Ishikawa (cell line): ENCODE data around the gene POT1.
A peak's percentile ranks its signal among the peaks of the same experiment; 100 is the strongest.

Experiments used
- CEBPB ChIP-seq: IDR thresholded peaks from 2 replicates; pipeline ENCODE4 v1.6.1; 2012
- CREB1 ChIP-seq: IDR thresholded peaks from 2 replicates; pipeline ENCODE4 v1.6.1; 2012; ENCODE audit warnings: low read depth
- EGR1 ChIP-seq: IDR thresholded peaks from 2 replicates; pipeline ENCODE4 v1.6.1; 2012
- EP300 ChIP-seq: IDR thresholded peaks from 2 replicates; pipeline ENCODE4 v1.6.1; 2012; ENCODE audit warnings: borderline replicate concordance
- FOXM1 ChIP-seq: IDR thresholded peaks from 2 replicates; pipeline ENCODE4 v1.6.1; 2012; ENCODE audit warnings: low read depth, borderline replicate concordance
- MAX ChIP-seq: IDR thresholded peaks from 2 replicates; pipeline ENCODE4 v1.6.1; 2012
- NFIC ChIP-seq: IDR thresholded peaks from 2 replicates; pipeline ENCODE4 v1.6.1; 2012
- RAD21 ChIP-seq: IDR thresholded peaks from 2 replicates; pipeline ENCODE4 v1.6.1; 2012; ENCODE audit warnings: low read depth
- REST ChIP-seq: IDR thresholded peaks from 2 replicates; pipeline ENCODE4 v1.6.1; 2012; ENCODE audit warnings: low read depth, mild to moderate bottlenecking
- TAF1 ChIP-seq: IDR thresholded peaks from 2 replicates; pipeline ENCODE4 v1.6.1; 2012; ENCODE audit warnings: low read depth, mild to moderate bottlenecking
- TCF12 ChIP-seq: IDR thresholded peaks from 2 replicates; pipeline ENCODE4 v1.6.1; 2012; ENCODE audit warnings: low read depth
- TEAD4 ChIP-seq: IDR thresholded peaks from 2 replicates; pipeline ENCODE4 v1.6.1; 2012
- USF1 ChIP-seq: IDR thresholded peaks from 2 replicates; pipeline ENCODE4 v1.6.1; 2012
- YY1 ChIP-seq: IDR thresholded peaks from 2 replicates; pipeline ENCODE4 v1.6.1; 2012; ENCODE audit warnings: low read depth
- ZBTB7A ChIP-seq: IDR thresholded peaks from 2 replicates; pipeline ENCODE4 v1.6.1; 2012; ENCODE audit warnings: low read depth

The POT1 gene

GRCh38 chr7:124791426-124791825 is 138.2 kb downstream of the POT1 start:
- TF ChIP-seq EGR1: no peak

- TF ChIP-seq MAX (no peak), CEBPB (no peak), ZBTB7A (no peak), REST (no peak), TEAD4 (no peak), TCF12 (no peak), CREB1 (no peak), USF1 (no peak), EGR1 (no peak), YY1 (no peak), EP300 (no peak), FOXM1 (no peak), RAD21 (no peak), TAF1 (no peak)
Observed at GRCh38 chr7:124790645-124791044, 139.0 kb downstream of the POT1 start.

- TF ChIP-seq USF1 (no peak), CREB1 (no peak), TCF12 (no peak), ZBTB7A (no peak), FOXM1 (no peak), MAX (no peak), TEAD4 (no peak), TAF1 (no peak), EGR1 (no peak), EP300 (no peak), NFIC (no peak)
Observed at GRCh38 chr7:124785994-124786393, 143.6 kb downstream of the POT1 start.

GRCh38 chr7:124784879-124785818 is 144.5 kb downstream of the POT1 start:
- no peak for TF ChIP-seq EP300
- TF ChIP-seq MAX: no peak
- no peak for TF ChIP-seq NFIC
- TF ChIP-seq RAD21: peak; percentile 95
- no peak for TF ChIP-seq TAF1
- TF ChIP-seq FOXM1: no peak
- no peak for TF ChIP-seq ZBTB7A
- no peak for TF ChIP-seq YY1
- TF ChIP-seq REST: no peak
- TF ChIP-seq TCF12: no peak
- TF ChIP-seq CEBPB: no peak
- TF ChIP-seq USF1: peak; percentile 46; the same call in 1 of the 2 replicates
- no peak for TF ChIP-seq TEAD4
- no peak for TF ChIP-seq CREB1
- TF ChIP-seq EGR1: no peak

- no peak for TF ChIP-seq ZBTB7A
- TF ChIP-seq EP300: no peak
- TF ChIP-seq EGR1: no peak
- TF ChIP-seq CREB1: no peak
- no peak for TF ChIP-seq CEBPB
- TF ChIP-seq MAX: no peak
- no peak for TF ChIP-seq YY1
- TF ChIP-seq FOXM1: no peak
Observed at GRCh38 chr7:124783271-124783670, 146.4 kb downstream of the POT1 start.
